PFSK-1 (cell line): Measurements from ENCODE around the gene DDX42.

Source experiments
- FOXP2 ChIP-seq: optimal IDR thresholded peaks from 2 replicates; pipeline ENCODE3; 2011; ENCODE audit warnings: borderline replicate concordance, control low read depth, inconsistent platforms; ENCODE audit not compliant: insufficient read depth; ENCODE audit errors: extremely low read length, extremely low read depth
- POLR2AphosphoS5 ChIP-seq: IDR thresholded peaks from 2 replicates; pipeline ENCODE4 v1.6.1; 2012; ENCODE audit warnings: low read depth, mild to moderate bottlenecking, control low read depth, low read length, moderate library complexity
- REST ChIP-seq, 2 experiments: IDR thresholded peaks; 2 replicates each; pipeline versions ENCODE4 v1.6.1 to v1.8.0; 2011 to 2012; ENCODE audit warnings: low read depth in 2 of 2, low read length in 2 of 2, control low read depth in 1 of 2, inconsistent platforms in 1 of 2, mild to moderate bottlenecking in 1 of 2, moderate library complexity in 1 of 2; ENCODE audit not compliant: insufficient read depth in 1 of 2
- SIN3A ChIP-seq: IDR thresholded peaks from 2 replicates; pipeline ENCODE4 v1.6.1; 2012; ENCODE audit warnings: mild to moderate bottlenecking, low read length, moderate library complexity, borderline replicate concordance; ENCODE audit not compliant: insufficient read depth
- TAF1 ChIP-seq: IDR thresholded peaks from 2 replicates; pipeline ENCODE4 v1.6.1; 2012; ENCODE audit warnings: low read length, control low read depth, borderline replicate concordance; ENCODE audit not compliant: insufficient read depth

Gene DDX42

DNA sequence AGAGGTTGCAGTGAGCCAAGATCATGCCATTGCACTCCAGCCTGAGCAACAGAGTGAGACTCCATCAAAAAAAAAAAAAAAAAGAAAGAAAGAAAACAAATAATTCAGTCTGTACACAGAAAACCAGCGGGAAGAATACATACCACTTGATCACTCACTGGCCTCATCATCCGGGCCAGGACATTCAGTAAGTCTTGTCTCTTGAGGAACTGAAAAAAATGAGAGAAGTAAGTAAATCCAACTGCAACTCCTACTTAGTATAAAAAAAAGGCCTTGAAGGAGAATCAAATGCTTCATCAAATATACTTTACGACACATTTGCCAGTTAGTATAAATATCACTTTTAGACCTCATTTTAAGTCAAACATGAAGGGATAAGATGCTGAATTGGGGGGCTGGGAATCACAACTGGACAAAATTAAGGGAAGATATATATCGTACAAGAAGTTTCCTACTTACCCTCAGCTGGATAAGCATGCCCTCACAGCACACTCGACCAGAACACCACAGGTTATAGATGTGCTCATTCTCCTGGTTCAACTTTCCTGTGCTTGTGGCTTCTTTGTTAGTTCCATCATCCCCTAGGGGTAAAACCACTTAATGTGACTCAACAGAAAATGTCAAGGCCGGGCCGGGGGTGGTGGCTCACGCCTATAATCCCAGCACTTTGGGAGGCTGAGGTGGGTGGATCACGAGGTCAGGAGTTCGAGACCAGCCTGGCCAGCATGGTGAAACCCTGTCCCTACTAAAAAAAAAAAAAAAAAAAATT lies 13.0 kb upstream of the DDX42 start:
- TF ChIP-seq REST (IDR thresholded peaks at IDR 0.05; ENCODE audit: insufficient read depth in 1 of 2, low read depth in 2 of 2, low read length in 2 of 2) (no peak), FOXP2 (no peak), POLR2AphosphoS5 (no peak), SIN3A (no peak), TAF1 (no peak)

- TF ChIP-seq SIN3A (no peak), TAF1 (no peak), POLR2AphosphoS5 (no peak), REST (IDR thresholded peaks at IDR 0.05; ENCODE audit: insufficient read depth in 1 of 2, low read depth in 2 of 2, low read length in 2 of 2) (no peak), FOXP2 (no peak)
Measured at GRCh38 chr17:63762161-63763078, 11.6 kb upstream of the DDX42 start.

GRCh38 chr17:63764716-63765115 lies 9.3 kb upstream of the DDX42 start:
- TF ChIP-seq REST (IDR thresholded peaks at IDR 0.05; ENCODE audit: insufficient read depth in 1 of 2, low read depth in 2 of 2, low read length in 2 of 2) (no peak), TAF1 (no peak)

- TF ChIP-seq TAF1 = no peak
- no peak for TF ChIP-seq FOXP2
- TF ChIP-seq SIN3A = no peak
- no peak for TF ChIP-seq POLR2AphosphoS5
- no peak for TF ChIP-seq REST (IDR thresholded peaks at IDR 0.05; ENCODE audit: insufficient read depth in 1 of 2, low read depth in 2 of 2, low read length in 2 of 2)
Measured at GRCh38 chr17:63766754-63767153, 7.2 kb upstream of the DDX42 start.
